Hepatocyte (in vitro differentiated cells): ENCODE results near the gene GNG12. TPM values are rescaled to one million over a fixed set of nuclear protein-coding genes. Genes with fewer than 3 reads are reported as not detected.

Experiments
- DNase-seq: peaks from one replicate; pipeline ENCODE4 v3.0.0-alpha.2; 2016; ENCODE audit warnings: low spot score
- H2AFZ ChIP-seq: fragments of 200-600 bp; sonication (generic); 2 replicates; pipeline ENCODE4 v1.6.0; 2016; ENCODE audit warnings: antibody characterized with exemption, mild to moderate bottlenecking
- H3K27ac ChIP-seq: fragments of 200-600 bp; sonication (generic); 2 replicates; pipeline ENCODE4 v1.5.1; 2016; ENCODE audit warnings: mild to moderate bottlenecking
- H3K27me3 ChIP-seq: fragments of 200-600 bp; sonication (generic); 2 replicates; pipeline ENCODE4 v1.6.1; 2016
- H3K36me3 ChIP-seq: fragments of 200-600 bp; sonication (generic); replicated peaks from 2 replicates; pipeline ENCODE4 v1.5.1; 2016; ENCODE audit warnings: low read depth; ENCODE audit not compliant: insufficient read depth
- H3K4me1 ChIP-seq: fragments of 200-600 bp; sonication (generic); 2 replicates; pipeline ENCODE4 v1.5.1; 2016; ENCODE audit warnings: mild to moderate bottlenecking, moderate library complexity; ENCODE audit not compliant: insufficient read depth
- H3K4me2 ChIP-seq: fragments of 200-600 bp; sonication (generic); 2 replicates; pipeline ENCODE4 v1.6.0; 2016
- H3K4me3 ChIP-seq: fragments of 200-600 bp; sonication (generic); 2 replicates; pipeline ENCODE4 v1.5.1; 2016; ENCODE audit warnings: mild to moderate bottlenecking
- H3K79me2 ChIP-seq: fragments of 200-600 bp; sonication (generic); 2 replicates; pipeline ENCODE4 v1.6.0; 2017; ENCODE audit warnings: mild to moderate bottlenecking
- H3K9me2 ChIP-seq: fragments of 200-600 bp; sonication (generic); replicated peaks from 2 replicates; pipeline ENCODE4 v1.6.0; 2017; ENCODE audit warnings: mild to moderate bottlenecking; ENCODE audit not compliant: insufficient read depth
- H3K9me3 ChIP-seq: fragments of 200-600 bp; sonication (generic); 2 replicates; pipeline ENCODE4 v1.5.1; 2016; ENCODE audit warnings: low read depth, mild to moderate bottlenecking
- H4K20me1 ChIP-seq: fragments of 200-600 bp; sonication (generic); 2 replicates; pipeline ENCODE4 v1.6.0; 2016; ENCODE audit warnings: mild to moderate bottlenecking; ENCODE audit not compliant: insufficient read depth, poor library complexity, severe bottlenecking
- CTCF ChIP-seq: fragments of 200-600 bp; sonication (generic); IDR thresholded peaks from 2 replicates; pipeline ENCODE4 v1.5.1; 2016; ENCODE audit warnings: antibody characterized with exemption, mild to moderate bottlenecking; ENCODE audit not compliant: poor library complexity
- EZH2 ChIP-seq: fragments of 200-600 bp; sonication (generic); IDR thresholded peaks from 2 replicates; pipeline ENCODE4 v1.6.1; 2016; ENCODE audit warnings: antibody characterized with exemption, mild to moderate bottlenecking, borderline replicate concordance
- EZH2phosphoT487 ChIP-seq: fragments of 200-600 bp; sonication (generic); IDR thresholded peaks from one replicate; pipeline ENCODE4 v1.6.1; 2018; ENCODE audit warnings: antibody characterized with exemption, mild to moderate bottlenecking, low read depth, moderate library complexity; ENCODE audit not compliant: unreplicated experiment, severe bottlenecking
- WGBS: methylation state at CpG from one replicate; pipeline ENCODE4 v1.1.6; 2016; ENCODE audit warnings: low lambda C conversion rate; ENCODE audit errors: missing lambda C conversion rate; 5-methylcytosine and 5-hydroxymethylcytosine counted together
- polyA plus RNA-seq: library from polyadenylated mRNA; unstranded; fragments of >200 nt; fragmentation: Nextera tagmentation; extraction: Ambion mirVana; gene quantifications from 2 replicates; pipeline ENCODE4 v1.2.1, GENCODE V29; 2016
- total RNA-seq: library from RNA; depleted of rRNA; stranded (reverse); fragments of >200 nt; gene quantifications from 2 replicates; pipeline ENCODE4 v1.2.3, GENCODE V29; 2014

Gene GNG12
- total and polyA plus RNA-seq, 2 experiments from 2014 or later, result 49.6 to 108 TPM

GRCh38 chr1:67700692-67701410 is 132.4 kb downstream of the GNG12 start:
- H3K27me3 ChIP-seq, result no peaks in the 10 kb centered on the region
- H3K79me2 ChIP-seq, result no peaks in the 10 kb centered on the region
- no peaks in the 10 kb centered on the region for H3K9me2 ChIP-seq
- WGBS, result 27% methylated on average over 8 of the region's 8 CpGs
- DNase-seq, result peak; percentile 90
- no peak overlapping the region for H3K4me3 ChIP-seq
- peak overlapping the region; percentile 92 for H3K27ac ChIP-seq
- peaks cover 5% of the 10 kb centered on the region for H3K4me1 ChIP-seq
- H4K20me1 ChIP-seq, result no peaks in the 10 kb centered on the region
- H3K9me3 ChIP-seq, result no peaks in the 10 kb centered on the region
- peak; percentile 45 for TF ChIP-seq CTCF
- no peak for TF ChIP-seq EZH2
- TF ChIP-seq EZH2phosphoT487, result no peak
- no peak overlapping the region for H2AFZ ChIP-seq
- H3K36me3 ChIP-seq, result no peaks in the 10 kb centered on the region
- H3K4me2 ChIP-seq, result peak overlapping the region; percentile 36

- peak overlapping the region; percentile 36 for H3K4me2 ChIP-seq
- H3K27ac ChIP-seq, result peak overlapping the region; percentile 92
Measured at GRCh38 chr1:67700220-67700619, 133.0 kb downstream of the GNG12 start.

GRCh38 chr1:67696708-67697107 is 136.6 kb downstream of the GNG12 start:
- no peaks in the 10 kb centered on the region for H3K9me2 ChIP-seq
- no peaks in the 10 kb centered on the region for H3K9me3 ChIP-seq
- no peak overlapping the region for H2AFZ ChIP-seq
- no peaks in the 10 kb centered on the region for H4K20me1 ChIP-seq
- no peak for DNase-seq
- no peak overlapping the region for H3K4me2 ChIP-seq
- H3K27me3 ChIP-seq, result no peaks in the 10 kb centered on the region
- H3K79me2 ChIP-seq, result no peaks in the 10 kb centered on the region
- no peak overlapping the region for H3K4me3 ChIP-seq
- TF ChIP-seq CTCF (no peak), EZH2phosphoT487 (no peak), EZH2 (no peak)
- no peak overlapping the region for H3K27ac ChIP-seq
- peaks cover 5% of the 10 kb centered on the region for H3K4me1 ChIP-seq
- 95% methylated on average over 3 of the region's 3 CpGs for WGBS
- no peaks in the 10 kb centered on the region for H3K36me3 ChIP-seq

More at GRCh38 chr1:67700220-67700619, 133.0 kb downstream of the GNG12 start:
- Histone ChIP-seq H3K9me2 (no peaks in the 10 kb centered on the region), H3K4me1 (peaks cover 5% of the 10 kb centered on the region), H3K9me3 (no peaks in the 10 kb centered on the region), H3K79me2 (no peaks in the 10 kb centered on the region), H3K27me3 (no peaks in the 10 kb centered on the region), H2AFZ (no peak overlapping the region), H4K20me1 (no peaks in the 10 kb centered on the region), H3K4me3 (no peak overlapping the region), H3K36me3 (no peaks in the 10 kb centered on the region)
- TF ChIP-seq CTCF (no peak), EZH2phosphoT487 (no peak), EZH2 (no peak)
- 80% methylated on average over 4 of the region's 4 CpGs for WGBS
- no peak for DNase-seq
